Measurements from ENCODE around the gene ACSL3. TPM values are rescaled to one million over a fixed set of nuclear protein-coding genes. Genes with fewer than 3 reads are reported as not detected.

ACSL3 gene
- polyA plus RNA-seq, 10 donors = 34.3 to 50.1 (median 44.9) TPM

DNA sequence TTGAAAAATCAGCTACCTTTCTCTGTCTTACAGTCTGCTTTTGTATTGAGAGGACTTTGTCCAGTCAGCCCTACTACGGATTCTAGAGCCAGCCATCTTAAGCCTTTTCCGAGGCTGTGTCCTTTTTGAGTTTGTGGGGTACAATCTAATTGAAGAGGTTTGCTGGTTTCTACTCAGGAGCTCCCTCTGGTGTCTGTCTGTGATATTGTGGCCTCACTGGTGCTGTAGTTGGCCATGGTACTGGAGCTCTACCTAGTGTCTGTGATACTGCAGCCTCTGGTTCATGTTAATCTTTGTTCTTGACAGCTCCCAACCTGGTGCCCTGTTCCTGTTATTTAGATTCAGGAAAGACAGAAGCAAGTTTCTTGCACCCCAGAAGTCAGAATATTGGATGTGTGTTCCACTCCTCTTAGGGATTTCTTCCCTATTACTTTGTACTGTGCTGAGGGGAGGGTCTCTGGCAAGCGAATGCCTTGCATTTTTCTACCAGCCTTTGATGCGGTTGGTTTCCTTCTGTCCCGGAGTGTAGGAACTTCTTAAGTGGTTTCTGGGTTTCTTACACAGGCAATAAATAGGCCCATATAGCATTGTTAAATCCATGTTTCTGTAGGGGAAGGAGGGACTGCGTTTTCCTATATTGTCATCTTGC, 78.5 kb downstream of the ACSL3 start:
- DNase-seq = peak in 2 of 3 donors; percentile 24 to 42

DNA sequence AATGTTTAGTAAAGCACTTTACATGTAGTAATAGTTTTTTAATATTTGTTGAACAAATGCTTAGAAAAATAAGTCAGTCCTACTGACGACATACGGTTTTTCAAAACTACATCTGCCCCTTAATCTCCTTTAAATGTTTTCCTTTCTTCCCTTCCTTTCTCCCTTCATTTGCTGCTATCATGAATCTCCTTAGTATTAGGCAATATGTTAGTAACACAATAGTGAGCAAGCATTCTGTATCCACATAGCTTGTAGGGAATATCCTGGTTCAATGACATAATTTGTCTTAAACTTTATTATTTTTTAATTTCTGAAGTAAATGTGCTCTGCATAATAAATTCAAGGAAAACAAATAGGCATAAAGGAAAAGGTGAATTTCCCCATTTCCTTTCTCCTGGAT, 79.1 kb downstream of the ACSL3 start:
- no peak for DNase-seq

DNA sequence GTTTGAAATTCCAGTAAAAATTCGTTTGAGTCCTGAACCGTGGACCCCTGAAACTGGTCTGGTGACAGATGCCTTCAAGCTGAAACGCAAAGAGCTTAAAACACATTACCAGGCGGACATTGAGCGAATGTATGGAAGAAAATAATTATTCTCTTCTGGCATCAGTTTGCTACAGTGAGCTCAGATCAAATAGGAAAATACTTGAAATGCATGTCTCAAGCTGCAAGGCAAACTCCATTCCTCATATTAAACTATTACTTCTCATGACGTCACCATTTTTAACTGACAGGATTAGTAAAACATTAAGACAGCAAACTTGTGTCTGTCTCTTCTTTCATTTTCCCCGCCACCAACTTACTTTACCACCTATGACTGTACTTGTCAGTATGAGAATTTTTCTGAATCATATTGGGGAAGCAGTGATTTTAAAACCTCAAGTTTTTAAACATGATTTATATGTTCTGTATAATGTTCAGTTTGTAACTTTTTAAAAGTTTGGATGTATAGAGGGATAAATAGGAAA, 80.7 kb downstream of the ACSL3 start:
- DNase-seq = peak in 1 of 3 donors; percentile 30

DNA sequence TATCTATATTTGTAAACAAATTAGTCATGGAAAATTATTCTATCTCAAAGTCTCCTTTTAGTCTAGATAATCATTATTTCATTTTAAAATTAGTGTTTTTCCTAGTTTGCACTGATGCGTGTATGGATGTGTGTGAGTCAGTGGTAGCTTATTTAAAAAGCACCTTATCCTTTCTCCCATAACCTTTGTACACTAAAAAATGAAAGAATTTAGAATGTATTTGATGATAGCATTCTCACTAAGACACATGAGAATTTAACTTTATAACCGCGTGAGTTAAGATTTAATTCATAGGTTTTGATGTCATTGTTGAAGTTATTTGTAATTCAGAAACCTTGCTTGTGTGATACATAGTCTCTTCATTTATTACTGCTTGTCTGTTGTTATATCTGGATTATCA, 81.7 kb downstream of the ACSL3 start:
- no peak for DNase-seq

DNA sequence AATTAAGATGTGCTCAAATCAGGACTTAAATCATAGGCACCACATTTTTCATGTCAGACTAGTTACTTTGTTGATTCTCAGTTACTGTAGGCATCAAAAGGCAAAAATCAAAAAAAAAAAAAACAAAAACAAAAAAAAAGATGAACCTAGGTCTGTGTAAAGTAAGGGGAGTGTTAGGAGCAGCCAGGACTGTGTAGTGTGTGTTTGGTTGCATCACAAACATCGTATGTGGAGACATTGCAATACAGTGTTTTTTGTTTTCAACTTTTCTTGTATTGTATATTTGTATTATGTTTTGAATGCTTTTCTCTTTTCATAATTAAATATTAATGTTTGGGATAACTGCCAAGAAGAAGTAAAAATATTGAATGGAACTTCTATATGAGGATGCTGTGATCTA, 82.1 kb downstream of the ACSL3 start:
- no peak for DNase-seq

DNA sequence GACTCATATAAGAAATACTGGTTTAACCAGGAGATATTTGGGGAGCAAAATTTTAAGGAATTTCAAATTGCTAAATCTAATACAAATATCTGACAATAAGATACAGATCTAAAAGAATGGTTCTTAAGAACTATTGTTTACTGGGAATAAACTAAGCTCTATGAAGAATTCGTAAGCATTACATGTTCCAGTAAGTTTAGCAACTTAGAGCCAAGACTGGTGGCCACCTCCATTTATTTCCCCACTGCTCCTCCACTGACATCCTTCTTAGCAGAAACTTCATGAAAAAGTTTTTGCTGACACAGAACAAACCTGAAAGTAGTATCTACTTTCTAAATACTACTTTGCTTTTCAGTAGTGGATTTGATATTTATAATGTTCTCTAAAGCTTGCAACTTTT, 83.0 kb downstream of the ACSL3 start:
- DNase-seq = peak in 1 of 3 donors; percentile 17

DNA sequence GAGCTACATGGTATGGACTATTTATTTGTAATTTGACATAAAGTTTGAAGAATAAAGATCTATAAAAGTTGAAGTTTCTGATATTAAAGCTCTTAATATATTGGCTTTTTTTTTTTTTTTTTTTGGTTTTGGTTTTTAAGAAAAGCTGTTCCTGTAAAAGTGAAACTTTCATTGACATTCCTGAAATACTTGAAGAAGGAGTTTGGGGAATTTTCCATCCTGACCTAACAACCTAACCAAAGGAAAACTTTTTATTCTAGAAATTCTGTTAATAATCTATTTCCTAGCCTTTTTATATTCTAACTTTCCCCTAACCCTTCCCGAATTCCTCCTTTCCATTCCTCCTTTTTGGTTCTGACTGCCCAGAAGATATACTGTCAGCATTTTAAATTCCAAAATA, 83.7 kb downstream of the ACSL3 start:
- peak in 2 of 3 donors; percentile 16 for DNase-seq

DNA sequence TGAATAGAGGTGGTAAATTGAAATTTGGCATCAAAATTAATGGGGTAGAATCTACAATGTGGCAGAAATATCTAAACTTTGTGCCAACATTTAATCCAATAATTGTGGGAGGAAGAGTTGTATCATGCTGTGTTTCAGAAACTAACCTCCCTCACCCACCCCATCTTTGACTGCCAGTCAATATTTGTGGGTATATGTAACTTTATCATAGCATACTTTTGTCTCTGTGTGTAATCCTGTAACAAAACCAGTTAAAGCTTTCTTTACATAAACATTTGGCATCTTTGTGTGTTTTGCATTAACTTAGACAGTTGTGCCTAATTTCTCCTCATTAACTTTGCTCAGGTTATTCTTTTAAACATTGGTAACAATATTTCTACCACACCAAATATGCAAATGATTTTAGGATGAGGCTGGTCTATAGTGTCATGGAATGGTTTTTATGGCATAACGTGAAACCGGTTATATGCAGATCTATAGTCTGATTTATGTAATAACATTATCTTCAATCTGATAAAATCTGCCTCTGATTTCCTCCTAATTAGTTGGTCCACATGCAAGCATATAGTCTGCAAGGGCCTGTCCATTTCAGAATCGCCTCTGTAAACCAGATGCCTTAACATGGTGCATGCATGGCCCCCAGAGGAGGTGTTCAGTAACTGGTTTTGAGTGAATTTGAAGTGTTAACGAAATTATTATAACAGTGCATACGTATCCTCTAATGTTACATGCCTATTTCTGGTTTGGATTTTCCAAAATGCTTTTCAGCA, 84.3 kb downstream of the ACSL3 start:
- peak in 1 of 3 donors; percentile 12 for DNase-seq

DNA sequence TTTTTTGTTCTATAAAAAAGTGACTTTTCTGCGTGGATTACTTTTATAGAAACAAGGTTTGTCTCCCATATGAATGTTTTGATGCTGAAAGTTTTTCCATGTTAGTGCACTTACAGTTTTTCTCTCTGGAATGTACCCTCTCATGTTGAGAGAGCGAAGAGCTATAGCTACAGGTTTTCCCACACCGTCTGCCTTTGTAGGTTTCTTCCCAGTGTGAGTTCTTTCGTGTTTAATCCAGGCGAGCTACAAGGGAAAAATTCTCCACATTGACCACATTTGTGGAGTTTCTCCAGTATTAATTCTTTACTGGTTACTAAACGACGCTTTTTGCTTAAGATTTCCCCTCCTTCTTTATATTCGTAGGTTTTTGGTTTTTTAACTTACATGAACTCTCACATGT, 85.1 kb downstream of the ACSL3 start:
- DNase-seq = no peak

DNA sequence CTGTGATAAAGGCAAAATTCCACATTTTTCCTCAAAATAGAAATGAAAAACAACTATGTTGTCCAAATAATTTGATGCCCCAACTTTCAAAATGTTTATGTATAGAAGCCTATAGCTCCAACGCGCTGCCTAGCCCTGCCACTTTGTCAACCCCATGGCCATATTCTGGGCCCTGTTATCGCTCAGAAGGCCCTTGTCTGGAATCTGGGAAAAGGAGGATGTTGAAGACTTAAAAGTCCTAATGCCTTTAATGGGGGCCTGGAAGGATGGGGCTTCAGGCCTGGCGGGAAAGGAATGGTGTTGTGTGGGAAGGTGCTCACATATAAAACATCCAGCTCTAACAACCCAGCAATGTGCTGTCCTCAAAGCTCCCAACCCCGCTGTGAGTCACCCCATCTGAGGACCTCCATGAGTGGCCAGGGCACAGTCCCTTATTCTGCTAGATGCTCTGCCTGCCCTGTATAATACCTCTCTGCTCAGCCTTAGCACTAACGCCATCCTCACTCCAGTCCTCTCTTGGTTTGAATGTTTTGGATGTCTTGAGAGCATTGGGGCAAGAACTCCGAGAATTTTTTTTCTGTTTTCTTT, 86.0 kb downstream of the ACSL3 start:
- no peak for DNase-seq

DNA sequence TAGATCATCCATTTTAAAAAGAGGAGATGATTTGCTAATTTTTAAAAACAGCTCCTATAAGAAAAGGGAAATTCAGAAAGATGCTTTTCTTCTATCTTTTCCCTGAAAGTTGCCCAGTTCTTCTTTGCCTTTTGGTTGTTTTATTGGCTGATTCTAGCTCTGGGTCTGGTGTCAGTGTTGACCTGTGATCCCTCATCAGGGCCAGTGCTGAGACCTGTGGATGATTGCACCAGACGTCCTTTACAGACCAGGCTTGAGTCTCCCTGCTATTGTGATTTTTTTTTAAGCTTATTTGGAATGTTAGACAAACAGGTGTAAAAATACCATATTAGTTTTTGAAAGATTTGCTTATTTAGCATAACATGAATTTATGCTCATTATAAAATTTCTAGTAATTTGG, 88.2 kb downstream of the ACSL3 start:
- DNase-seq = no peak

DNA sequence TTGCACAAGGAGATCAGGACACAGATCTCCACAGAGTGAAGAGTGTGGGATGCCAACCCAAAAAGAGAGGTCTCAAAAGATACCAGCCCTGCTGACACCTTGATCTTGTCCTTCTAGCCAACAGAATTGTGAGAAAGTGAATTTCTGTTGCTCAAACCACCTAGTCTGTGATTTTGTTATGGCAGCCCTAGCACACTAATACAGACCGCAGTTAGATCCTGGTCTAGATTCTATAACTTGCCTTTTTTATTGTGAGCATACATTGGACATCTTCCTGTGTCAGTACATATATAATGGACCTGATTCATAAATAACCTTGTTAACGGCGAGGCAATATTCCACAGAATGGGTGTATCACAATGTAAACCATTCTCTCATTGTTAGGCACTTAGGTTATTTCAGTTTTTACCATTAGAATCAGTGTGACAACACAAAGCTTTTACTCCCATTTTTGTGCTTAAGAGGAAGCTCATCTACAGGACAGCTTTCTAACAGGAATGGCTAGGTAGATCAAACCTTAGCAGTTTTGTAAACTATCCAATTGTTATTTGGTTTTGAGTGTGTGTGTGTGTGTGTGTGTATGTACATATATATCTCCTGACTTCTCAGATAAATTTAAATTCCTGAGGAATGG, 89.0 kb downstream of the ACSL3 start:
- DNase-seq = no peak

DNA sequence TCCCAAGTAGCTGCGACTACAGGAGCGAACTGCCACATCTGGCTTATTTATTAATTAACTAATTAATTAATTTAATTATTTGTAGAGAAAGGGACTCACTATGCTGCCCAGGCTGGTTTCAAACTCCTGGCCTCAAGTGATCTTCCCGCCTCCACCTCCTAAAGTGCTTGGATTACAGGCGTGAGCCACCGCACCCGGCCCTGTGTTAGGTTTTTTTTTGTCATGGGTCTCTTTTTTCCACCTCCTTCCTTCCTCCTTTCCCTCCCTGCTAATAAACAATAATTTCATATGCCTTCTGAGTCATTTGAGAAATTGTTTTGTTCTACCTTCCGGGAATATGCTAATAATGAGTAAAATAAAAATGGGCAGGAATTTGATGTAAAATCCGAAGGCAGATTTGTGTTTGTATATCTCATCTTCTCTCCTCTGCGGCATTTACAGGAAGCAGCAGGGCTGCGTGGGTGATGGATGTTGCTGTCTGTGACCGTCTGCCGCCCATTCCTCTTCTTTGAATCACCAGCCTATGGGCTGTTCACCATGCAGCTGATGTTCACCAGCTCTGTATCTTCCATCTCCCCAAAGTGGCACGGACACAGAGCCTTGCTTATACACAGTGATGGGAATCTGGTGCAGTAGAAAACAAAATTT, 89.9 kb downstream of the ACSL3 start:
- peak in 1 of 3 donors; percentile 66 for DNase-seq

DNA sequence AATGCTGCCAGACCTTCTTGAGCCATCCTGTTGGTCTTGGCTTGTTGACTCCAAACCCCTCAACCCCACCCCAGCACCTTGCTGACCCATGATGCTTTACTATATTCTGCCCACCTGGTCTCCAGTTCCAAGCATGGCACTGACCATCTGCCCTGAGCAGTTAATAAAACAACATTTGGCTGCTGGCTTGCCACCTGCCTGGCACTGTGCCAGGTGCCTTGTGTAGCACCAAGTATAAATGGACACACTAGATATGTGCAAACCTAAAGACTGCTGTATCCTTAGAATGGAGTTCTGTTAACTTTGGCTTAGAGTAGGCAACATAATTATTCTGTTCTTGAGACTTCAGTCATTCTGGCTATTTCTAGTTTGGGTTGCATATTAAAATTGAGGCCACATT, 91.4 kb downstream of the ACSL3 start:
- DNase-seq = no peak

DNA sequence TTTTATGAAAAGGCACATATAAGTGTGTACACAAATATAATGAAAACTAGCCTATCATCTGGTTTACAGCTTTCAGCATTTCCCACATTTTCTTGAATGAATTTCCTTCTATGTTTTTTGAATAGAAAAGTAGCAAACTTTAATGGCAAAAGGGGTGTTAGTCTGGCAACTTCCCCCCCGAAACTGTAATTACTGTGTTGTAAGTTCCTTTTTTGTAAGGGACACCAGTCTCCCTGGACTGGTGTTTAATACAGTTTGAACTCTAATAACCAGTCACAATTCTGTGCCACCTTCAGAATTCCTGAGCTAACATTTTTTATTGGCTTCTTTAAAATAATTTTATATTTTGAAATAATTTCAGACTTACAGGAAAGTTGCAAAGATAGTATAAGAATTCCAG, 94.2 kb downstream of the ACSL3 start:
- no peak for DNase-seq

DNA sequence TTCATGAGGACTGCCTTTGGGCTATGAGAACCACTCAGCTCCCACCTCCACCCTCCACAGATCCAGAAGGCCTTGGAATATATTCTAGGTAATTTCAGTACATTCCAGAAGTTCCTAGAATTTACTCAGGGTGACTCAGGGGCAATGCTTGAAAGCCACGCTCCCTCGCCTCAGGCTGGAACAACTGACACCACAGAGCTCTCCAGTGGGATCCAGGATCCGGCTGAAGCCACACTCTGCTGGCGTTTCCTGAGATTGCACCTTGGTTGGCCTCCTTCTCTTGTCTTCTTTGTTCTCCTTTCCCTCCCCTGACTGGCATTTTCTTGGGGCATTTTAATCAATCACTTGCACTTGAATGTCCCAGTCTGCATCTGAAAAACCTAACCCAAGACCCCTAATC, 98.5 kb downstream of the ACSL3 start:
- DNase-seq = peak in 1 of 3 donors; percentile 80

DNA sequence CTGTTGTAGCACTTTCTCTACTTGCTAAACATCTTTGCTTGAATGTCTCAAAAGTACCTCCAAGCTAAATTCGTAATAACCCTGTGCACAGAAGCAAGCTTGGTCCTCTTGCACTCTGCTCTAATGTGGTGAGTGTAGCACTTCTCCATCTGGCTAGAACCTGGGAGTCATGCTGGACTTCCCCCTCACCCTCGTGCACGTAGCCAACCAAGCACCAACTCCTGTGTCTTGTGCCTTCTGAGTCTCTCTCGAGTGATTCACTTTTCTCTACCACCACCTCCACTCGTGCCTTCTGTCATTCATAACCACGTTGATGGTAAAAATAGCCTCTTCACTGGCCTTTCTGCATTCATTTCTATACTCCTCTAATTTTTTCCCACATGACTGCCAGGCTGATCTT, 99.3 kb downstream of the ACSL3 start:
- DNase-seq = no peak

DNA sequence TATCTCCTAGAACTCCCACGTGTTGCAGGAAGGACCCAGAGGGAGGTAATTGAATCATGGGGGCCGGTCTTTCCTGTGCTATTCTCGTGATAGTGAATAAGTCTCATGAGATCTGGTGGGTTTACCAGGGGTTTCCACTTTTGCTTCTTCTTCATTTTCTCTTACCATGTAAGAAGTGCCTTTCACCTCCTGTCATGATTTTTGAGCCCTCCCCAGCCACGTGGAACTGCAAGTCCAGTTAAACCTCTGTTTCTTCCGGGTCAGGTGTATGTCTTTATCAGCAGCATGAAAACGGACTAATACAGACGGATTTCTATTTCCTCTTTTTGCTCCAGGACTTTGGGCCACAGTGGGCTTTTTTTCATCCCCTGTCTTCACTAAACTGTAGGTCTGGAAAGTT, 102.8 kb downstream of the ACSL3 start:
- DNase-seq = no peak

DNA sequence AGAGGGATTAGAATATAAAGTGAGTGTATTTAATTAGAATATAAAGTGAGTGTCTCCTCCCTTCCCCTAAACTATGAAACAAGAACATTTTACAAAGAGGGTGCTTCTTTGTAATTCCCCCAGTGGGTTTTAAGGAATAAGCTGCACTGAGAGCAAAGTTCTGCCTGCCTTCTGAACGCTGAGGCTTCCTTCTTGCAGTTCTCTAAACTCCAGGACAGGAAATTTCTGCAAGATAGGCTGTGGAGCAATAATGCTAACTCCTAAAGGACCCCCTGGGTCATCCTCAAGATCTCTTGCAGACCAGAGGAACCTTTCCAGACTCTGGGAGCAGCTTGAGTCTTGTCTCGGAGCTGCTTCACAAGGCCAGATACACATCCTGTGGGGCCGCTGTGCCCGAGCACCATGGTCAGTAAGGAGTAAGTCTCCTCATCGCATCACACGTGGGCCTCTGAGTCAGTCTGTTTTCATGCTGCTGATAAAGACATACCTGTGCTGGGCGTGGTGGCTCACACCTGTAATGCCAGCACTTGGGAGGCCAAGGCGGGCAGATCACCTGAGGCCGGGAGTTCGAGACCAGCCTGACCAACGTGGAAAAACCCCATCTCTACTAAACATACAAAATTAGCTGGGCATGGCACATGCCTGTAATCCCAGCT, 103.7 kb downstream of the ACSL3 start:
- DNase-seq = no peak

DNA sequence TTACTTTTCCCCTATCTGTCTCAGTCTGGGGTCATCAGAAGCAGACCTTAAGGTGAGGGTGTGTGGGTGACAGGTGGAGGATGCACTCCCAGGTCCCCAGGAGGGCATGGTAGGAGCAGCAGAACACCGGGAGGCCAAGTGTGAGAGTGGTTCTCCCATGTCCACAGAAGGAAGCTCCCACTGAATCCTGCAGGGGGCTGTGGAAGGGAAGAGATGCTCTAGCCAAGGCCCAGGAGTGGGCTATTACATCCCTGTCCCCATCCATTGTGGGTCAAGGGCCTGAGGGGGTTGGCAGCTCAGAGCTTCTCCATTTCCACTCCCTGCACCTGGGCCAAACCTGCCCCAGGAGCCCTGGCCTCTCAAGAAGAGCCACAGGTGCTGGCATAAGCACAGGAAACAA, 104.7 kb downstream of the ACSL3 start:
- no peak for DNase-seq

DNA sequence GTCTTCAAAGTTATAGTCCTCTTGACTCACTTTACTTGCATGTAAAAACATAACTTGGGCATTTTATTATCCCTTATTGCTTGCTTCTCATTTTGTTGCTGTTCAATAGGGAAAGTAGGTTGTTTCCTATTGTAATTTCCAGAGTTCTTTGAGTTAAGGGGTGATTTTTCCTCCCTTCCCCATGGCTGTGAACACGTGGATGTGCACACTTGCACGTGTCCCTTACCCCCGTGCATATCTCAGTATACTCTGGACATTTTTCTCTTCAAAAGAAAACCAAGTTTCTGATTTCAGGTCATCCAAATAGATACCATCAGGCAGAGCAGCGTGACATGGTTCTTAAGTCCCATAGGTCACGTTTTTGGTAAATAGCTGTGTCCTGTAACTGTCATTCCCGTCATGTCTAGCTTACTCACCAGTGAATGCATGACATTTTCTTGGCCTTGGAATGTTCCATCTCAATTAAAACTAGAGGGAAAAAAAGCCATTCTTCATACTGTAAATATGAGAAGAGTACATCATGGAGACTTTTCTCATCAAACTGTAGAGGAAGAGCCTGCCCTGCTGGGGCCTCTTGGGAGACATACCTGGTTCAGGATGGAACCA, 107.8 kb downstream of the ACSL3 start:
- DNase-seq = no peak

Measured in muscle of back (tissue), 11 donors.